MM.1S (cell line): ENCODE results near the gene TSHZ2.

Experiments used
- CTCF ChIP-seq: fragments of 300-600 bp; sonication (generic); IDR thresholded peaks from 2 replicates; pipeline ENCODE4 v1.5.1; 2016; ENCODE audit warnings: antibody characterized with exemption, low read length, mixed read lengths
- EZH2 ChIP-seq: fragments of 300-600 bp; sonication (generic); optimal IDR thresholded peaks from 2 replicates; pipeline ENCODE3; 2017; ENCODE audit warnings: low read depth, mild to moderate bottlenecking, antibody characterized with exemption, low read length, mixed read lengths
- EZH2phosphoT487 ChIP-seq: fragments of 300-600 bp; sonication (generic); IDR thresholded peaks from 2 replicates; pipeline ENCODE4 v1.6.1; 2018; ENCODE audit warnings: antibody characterized with exemption, low read length

- no peak for TF ChIP-seq CTCF
- TF ChIP-seq EZH2: no peak
- TF ChIP-seq EZH2phosphoT487: no peak
Observed at GRCh38 chr20:52972965-52973819, 1.0 kb downstream of the TSHZ2 start.
